SK-N-SH (cell line): Measurements from ENCODE around the gene ARID1B.

Experiments used
- CHD2 ChIP-seq: fragments of 150-350 bp; IDR thresholded peaks from 2 replicates; pipeline ENCODE4 v1.6.1; 2018; ENCODE audit warnings: low read length; ENCODE audit not compliant: partially characterized antibody
- EP300 ChIP-seq, 2 experiments: IDR thresholded peaks; 2 replicates each; pipeline versions ENCODE4 v1.4.0 to v1.6.1; 2012; ENCODE audit warnings: borderline replicate concordance in 1 of 2, low read depth in 1 of 2, low read length in 1 of 2
- RAD21 ChIP-seq: IDR thresholded peaks from 2 replicates; pipeline ENCODE4 v1.6.1; 2012; ENCODE audit warnings: mild to moderate bottlenecking, low read length
- RCOR1 ChIP-seq: fragments of 150-350 bp; IDR thresholded peaks from 2 replicates; pipeline ENCODE4 v1.6.1; 2017; ENCODE audit warnings: antibody characterized with exemption, low read length
- SMC3 ChIP-seq: IDR thresholded peaks from 2 replicates; pipeline ENCODE4 v1.6.1; 2012; ENCODE audit warnings: low read depth, low read length, improper control_type of control experiment
- TF ChIP-seq, protein P1 (sequence below): fragments of 200-600 bp; sonication (generic); IDR thresholded peaks from 2 replicates; pipeline ENCODE4 v1.6.1; 2017; ENCODE audit warnings: antibody characterized with exemption, mild to moderate bottlenecking, moderate library complexity
- TF ChIP-seq, protein P2 (sequence below): IDR thresholded peaks from 2 replicates; pipeline ENCODE4 v1.4.0; 2012; ENCODE audit warnings: low read depth, borderline replicate concordance
- TF ChIP-seq, protein P3 (sequence below): IDR thresholded peaks from 2 replicates; pipeline ENCODE4 v1.4.0; 2012; ENCODE audit warnings: low read depth

DNA sequence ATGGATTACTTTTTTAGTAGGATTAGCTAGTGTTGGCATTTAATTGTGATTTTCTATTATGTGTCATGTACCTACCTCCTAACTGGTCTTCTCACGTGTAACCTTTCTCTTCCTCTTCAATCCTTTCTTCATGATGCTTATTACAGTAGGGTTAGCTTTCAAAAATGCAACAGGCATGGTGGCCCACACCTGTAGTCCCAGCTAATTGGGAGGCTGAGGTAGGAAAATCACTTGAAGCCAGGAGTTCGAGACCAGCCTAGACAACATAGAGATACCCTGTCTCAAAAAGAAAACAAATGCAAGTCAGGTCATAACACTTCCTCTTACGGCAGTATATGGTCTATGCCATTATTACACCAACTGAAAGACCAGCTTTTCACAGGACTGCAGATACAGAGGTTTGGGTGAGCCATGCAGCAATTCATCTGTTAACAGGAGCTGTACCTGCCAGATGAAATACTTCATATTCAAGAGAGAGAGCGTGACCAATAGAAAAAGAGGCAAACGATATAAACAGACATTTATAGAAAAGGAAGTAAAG lies 351.1 kb downstream of the ARID1B start:
- TF ChIP-seq RAD21, result no peak
- no peak for TF ChIP-seq CHD2
- TF ChIP-seq SMC3, result no peak
- TF ChIP-seq, protein P1, sequence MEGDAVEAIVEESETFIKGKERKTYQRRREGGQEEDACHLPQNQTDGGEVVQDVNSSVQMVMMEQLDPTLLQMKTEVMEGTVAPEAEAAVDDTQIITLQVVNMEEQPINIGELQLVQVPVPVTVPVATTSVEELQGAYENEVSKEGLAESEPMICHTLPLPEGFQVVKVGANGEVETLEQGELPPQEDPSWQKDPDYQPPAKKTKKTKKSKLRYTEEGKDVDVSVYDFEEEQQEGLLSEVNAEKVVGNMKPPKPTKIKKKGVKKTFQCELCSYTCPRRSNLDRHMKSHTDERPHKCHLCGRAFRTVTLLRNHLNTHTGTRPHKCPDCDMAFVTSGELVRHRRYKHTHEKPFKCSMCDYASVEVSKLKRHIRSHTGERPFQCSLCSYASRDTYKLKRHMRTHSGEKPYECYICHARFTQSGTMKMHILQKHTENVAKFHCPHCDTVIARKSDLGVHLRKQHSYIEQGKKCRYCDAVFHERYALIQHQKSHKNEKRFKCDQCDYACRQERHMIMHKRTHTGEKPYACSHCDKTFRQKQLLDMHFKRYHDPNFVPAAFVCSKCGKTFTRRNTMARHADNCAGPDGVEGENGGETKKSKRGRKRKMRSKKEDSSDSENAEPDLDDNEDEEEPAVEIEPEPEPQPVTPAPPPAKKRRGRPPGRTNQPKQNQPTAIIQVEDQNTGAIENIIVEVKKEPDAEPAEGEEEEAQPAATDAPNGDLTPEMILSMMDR, result no peak
- TF ChIP-seq, protein P2, sequence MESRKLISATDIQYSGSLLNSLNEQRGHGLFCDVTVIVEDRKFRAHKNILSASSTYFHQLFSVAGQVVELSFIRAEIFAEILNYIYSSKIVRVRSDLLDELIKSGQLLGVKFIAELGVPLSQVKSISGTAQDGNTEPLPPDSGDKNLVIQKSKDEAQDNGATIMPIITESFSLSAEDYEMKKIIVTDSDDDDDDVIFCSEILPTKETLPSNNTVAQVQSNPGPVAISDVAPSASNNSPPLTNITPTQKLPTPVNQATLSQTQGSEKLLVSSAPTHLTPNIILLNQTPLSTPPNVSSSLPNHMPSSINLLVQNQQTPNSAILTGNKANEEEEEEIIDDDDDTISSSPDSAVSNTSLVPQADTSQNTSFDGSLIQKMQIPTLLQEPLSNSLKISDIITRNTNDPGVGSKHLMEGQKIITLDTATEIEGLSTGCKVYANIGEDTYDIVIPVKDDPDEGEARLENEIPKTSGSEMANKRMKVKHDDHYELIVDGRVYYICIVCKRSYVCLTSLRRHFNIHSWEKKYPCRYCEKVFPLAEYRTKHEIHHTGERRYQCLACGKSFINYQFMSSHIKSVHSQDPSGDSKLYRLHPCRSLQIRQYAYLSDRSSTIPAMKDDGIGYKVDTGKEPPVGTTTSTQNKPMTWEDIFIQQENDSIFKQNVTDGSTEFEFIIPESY, result no peak
- no peak for TF ChIP-seq EP300 (IDR thresholded peaks at IDR 0.05; ENCODE audit: borderline replicate concordance in 1 of 2, low read depth in 1 of 2, low read length in 1 of 2)
- TF ChIP-seq RCOR1, result no peak
- TF ChIP-seq, protein P3, sequence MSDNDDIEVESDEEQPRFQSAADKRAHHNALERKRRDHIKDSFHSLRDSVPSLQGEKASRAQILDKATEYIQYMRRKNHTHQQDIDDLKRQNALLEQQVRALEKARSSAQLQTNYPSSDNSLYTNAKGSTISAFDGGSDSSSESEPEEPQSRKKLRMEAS, result no peak
